Urothelium cell line (cell line): Measurements from ENCODE around the gene LDLRAD4.
A peak's percentile ranks its signal among the peaks of the same experiment; 100 is the strongest.

Source experiments
- DNase-seq: peaks from one replicate; pipeline ENCODE4 v3.0.0; 2011; ENCODE audit warnings: low spot score, mixed read lengths
- FAIRE-seq: peaks from 2 replicates; lab custom pipeline; 2011; peaks lifted over from hg19 to GRCh38; lab: Jason Lieb, UNC

LDLRAD4 gene

DNA sequence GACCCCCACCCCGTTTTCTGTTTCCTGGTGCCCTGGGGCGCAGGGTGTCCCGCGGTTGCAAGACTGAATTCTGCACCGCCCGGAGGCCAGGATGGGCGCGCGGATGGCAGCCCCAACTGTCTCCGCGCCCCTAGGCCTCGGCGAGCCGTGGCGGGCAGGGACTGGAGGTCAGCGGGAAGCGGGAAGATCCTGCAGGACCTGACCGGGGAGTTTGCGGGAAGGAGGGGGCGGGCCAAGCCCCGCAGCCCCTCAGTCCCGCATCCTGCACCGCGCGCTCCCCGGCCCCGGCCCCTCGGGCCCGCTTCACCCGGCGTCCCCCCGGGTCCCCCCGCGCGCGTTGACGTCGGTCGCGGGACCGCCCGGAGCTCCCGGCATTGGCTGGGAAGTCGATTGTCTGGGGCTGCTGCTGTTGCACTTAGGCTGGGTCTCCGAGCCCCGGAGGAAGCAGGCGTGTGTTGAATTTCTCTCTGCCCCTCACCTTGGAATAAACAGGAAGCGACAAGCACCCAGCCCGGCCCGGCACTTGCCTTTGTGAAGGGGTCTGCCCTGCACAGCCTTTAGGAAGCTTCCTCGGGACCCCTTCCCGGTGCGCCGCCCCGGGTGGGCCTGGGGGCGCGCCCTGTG lies at the start of gene LDLRAD4:
TSS of gene LDLRAD4 (plus strand) at position 393 of the 624 bp plus-strand sequence.
- FAIRE-seq (peak; percentile 75), DNase-seq (peak; percentile 61)

- peak; percentile 42 for FAIRE-seq
These were observed 44.9 kb upstream of the LDLRAD4 start for GRCh38 chr18:13173578-13174145.

GRCh38 chr18:13175266-13175665 lies 43.3 kb upstream of the LDLRAD4 start:
- FAIRE-seq, result no peak

More at GRCh38 chr18:13173578-13174145, 44.9 kb upstream of the LDLRAD4 start:
- DNase-seq, result no peak

DNA sequence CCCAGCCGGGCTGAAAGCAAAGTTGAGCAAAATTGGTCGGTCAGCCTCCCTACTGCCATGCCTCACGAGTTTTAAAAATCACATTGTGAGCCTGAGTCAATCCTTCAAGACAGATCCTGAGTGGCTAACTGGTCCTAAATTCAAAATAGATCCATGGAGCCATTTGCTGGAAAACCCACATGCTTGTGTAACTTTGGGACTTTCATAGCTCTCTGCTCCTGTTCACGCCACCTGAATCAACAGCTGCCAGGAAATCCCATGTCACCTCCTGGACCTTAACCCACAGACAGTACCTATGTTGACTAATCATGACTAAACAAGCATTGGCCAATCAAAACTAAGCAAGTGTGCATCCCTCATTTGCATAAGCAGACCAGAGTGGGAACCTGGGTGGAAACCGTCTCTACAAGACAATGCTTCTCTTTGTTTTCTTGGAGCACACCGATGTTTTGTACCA lies 42.8 kb upstream of the LDLRAD4 start:
- peak; percentile 38 for DNase-seq
- peak; percentile 95 for FAIRE-seq

More at GRCh38 chr18:13175266-13175665, 43.3 kb upstream of the LDLRAD4 start:
- no peak for DNase-seq

- FAIRE-seq (peak; percentile 96), DNase-seq (no peak)
These were observed 41.7 kb upstream of the LDLRAD4 start for GRCh38 chr18:13176847-13177246.

- DNase-seq, result peak; percentile 10
- peak; percentile 73 for FAIRE-seq
These were observed 40.4 kb upstream of the LDLRAD4 start for GRCh38 chr18:13178197-13178596.

DNA sequence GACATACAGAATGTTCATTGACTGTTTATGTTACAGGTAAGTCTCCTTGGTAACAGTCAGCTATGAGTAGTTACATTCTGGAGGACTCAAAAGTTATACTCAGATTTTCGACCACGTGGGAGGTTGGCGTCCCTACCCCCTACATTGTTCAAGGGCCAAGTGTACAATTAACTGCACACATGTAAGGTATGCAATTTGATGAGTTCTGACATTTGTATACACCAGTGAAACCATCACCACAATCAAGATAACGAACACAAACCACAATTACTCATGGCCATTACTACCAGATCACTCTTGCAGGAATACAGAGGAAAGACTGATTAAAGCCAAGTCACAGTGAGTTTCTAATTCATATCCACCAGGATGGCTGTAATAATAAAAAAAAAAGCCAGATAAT lies 39.6 kb upstream of the LDLRAD4 start:
- no peak for FAIRE-seq
- peak; percentile 35 for DNase-seq

DNA sequence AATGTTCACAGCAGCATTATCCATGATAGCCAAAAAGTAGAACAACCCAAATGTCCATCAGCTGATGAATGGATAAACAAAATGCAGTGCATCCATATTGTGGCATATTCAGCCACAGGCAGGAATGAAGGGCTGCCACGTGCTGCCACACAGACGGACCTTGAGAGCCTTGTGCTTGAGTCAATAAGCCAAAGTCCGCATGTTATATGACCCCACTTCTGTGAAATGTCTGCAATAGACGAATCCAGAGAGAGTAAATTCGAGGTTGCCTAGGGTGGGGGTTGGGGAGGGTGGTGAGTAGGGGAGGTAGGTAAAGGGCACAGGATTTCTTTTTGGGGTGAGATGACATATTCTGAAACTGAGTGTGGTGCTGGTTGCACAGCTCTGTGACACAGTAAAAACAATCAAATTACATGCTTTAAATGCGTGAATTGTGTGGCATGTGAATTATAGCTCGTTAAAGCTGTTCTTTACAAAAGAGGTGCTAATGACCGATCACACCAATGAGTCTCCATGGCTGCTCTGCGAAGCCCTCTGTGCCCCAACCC lies 38.9 kb upstream of the LDLRAD4 start:
- peak; percentile 98 for FAIRE-seq
- peak; percentile 17 for DNase-seq

DNA sequence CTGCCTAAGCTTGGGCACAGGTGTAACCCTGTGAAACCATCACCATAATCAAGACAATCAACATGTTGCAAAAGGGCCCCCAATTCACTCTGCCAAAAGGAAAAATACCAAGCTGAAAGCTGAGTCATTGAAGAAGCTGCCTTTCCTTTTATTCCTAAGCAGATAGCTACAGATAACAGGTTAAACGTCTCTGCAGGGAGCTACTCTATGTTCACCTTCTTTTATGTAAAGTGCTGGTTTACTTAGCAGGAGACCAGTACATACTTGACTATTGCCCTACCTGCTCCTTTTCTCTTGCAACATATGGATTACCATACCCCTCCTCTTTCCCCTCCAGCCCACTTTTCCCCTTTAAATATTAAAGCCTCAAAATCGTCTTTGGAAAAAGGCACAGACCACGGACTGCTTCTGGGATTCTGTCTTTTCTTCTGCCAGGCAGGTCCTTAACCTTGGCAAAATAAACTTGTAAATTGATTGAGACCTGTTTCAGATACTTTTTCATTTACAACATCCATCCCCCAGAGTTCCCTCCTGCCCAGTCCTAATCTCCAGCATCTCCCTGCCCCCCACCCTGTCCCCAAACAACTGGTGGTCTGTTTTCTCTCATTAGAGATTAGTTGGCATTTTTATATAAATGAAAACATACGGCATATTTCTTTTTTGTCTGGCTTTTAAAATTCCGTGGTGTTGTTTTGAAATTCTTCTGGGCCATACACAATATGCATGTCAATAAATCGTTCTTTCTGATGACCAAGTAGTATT lies 37.8 kb upstream of the LDLRAD4 start:
- DNase-seq (no peak), FAIRE-seq (peak; percentile 80)

GRCh38 chr18:13181765-13182164 lies 36.8 kb upstream of the LDLRAD4 start:
- DNase-seq, result no peak
- peak; percentile 96 for FAIRE-seq

DNA sequence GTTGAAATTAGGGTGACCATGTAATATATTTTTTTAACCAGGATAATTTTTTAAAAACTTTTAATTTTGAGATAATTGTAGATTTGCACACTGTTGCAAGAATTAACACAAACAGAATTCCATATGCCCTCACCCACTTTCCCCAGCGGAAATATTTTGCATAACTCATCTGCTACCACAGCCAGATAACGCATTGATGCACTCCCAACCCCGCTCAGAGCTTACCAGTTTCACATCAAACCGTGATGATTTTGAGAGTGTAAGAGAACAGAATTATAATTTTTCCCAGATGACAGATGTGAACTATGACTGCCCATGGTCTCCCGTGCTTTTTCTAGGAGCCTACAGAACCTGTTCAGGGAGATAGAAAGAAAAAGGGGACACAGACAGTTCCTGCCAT lies 35.2 kb upstream of the LDLRAD4 start:
- FAIRE-seq (peak; percentile 20), DNase-seq (no peak)

DNA sequence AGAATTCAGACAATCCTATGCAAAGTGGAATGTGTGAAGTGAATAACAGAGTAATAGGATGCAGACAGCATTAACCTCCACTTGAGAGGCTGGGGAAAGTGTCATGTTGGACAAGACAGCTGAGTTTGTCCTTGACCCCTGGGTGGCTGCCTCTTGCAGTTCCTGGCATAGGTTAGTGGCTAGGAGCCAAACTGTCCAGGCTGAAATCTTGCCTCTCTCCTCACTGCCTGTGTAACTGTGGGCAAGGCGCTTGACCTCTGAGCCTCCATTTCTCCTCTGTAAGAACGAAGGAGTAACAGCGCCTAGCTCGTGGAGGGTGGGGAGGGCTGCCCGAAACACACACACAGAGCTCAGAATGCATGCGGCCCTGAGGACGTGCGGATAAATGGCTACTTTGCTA lies 34.8 kb upstream of the LDLRAD4 start:
- DNase-seq (no peak), FAIRE-seq (peak; percentile 93)

DNA sequence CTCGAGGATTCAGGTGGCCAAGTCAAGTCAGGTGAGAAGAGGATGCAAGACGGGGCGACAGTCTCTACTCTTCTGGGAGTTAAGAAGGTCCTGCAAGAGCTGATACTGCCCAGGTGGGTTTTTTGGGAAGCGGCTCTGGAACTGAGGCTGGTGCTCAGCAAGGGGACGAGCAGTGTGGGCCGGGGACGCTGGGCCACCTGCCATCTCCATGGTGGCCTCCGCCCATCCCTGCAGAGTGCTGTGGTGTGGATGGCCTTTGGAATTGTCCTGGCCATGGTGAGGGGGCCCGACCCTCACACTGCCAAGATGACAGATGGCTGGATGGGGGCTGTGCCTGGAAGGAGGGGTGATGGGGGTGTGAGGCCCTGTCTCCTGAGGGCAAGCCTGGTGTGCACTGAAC lies 34.2 kb upstream of the LDLRAD4 start:
- FAIRE-seq (peak; percentile 77), DNase-seq (no peak)

- DNase-seq (no peak), FAIRE-seq (peak; percentile 74)
These were observed 32.8 kb upstream of the LDLRAD4 start for GRCh38 chr18:13185675-13186198.

DNA sequence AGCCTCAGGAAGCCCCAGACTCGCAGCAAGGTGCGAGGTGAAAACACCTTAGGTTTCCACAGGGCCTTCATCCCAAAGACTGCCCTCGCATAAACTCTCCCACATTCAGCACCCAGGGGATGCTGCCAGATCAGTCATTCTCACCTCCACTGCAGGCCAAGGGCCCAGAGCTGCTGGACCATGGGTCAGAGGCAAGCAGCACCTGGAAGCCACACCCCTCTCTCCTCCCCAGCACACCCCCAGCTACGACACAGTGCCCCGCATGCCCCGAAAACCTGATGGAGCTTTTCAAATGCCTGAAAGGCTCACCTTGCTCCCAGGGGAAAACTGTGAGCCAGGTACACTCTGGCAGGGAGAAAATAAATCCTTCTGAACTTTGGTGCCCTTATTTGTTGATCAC lies 31.9 kb upstream of the LDLRAD4 start:
- DNase-seq (no peak), FAIRE-seq (no peak)

DNA sequence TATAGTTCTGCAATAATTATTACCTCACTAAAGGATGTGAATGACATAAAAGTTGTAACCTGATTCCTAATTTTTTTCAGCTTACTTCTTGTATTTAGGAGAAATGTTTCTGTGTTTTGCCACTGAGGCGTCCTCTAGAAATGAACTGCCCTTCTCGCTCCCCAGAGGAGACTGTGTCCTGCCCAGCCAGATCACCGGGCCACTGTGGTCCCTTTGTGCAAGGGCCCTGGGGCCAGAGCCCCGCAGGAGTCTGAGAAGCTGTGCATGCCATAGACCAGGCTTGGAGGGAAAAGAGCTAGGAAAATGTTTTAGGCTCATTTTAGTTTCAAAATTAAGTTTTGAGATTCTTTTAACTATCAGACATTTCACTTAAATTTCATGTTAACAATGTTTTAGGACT lies 31.1 kb upstream of the LDLRAD4 start:
- no peak for FAIRE-seq
- no peak for DNase-seq

GRCh38 chr18:13191031-13191430 lies 27.5 kb upstream of the LDLRAD4 start:
- no peak for DNase-seq
- FAIRE-seq, result peak; percentile 71

- FAIRE-seq, result peak; percentile 95
- DNase-seq, result peak; percentile 92
These were observed 26.8 kb upstream of the LDLRAD4 start for GRCh38 chr18:13191779-13192178.

DNA sequence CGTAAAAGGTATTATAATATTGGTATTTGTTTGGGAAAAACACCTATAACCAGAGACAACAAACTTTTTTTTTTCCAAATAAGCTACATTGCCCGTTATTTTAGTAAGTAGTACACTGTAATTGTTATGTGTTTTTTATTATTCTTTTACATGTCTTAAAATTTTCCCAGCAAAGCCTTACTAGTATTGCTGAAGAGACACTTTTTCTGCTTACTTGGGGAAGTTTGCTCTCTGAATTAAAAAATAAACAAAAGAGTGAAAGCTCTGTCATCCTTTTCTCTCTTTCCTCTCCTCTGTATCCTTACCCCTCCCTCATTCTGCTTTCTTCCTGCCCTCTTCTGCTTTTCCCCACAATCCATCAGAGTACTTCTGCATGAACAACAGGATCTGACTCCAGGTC lies 25.6 kb upstream of the LDLRAD4 start:
- no peak for DNase-seq
- FAIRE-seq, result no peak

- peak; percentile 66 for FAIRE-seq
- no peak for DNase-seq
These were observed 24.3 kb upstream of the LDLRAD4 start for GRCh38 chr18:13194239-13194638.

DNA sequence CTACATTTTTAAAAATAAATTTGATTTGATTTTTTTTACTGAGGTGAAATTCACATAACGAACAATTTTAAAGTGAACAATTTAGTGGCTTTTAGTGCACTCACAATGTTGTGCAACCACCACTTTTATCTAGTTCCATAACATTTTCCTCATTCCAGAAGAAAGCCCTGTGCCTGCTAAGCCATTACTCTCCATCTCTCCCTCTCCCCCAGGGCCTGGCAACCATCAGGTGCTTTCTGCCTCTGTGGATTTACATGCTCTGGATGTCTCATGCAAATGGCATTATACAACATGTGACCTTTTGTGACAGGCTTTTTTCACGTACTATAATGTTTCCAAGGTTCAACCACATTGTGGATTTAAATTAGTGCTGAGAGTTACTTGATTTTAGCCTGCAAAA lies 19.9 kb upstream of the LDLRAD4 start:
- DNase-seq, result no peak
- FAIRE-seq, result no peak
